Rectal smooth muscle tissue (tissue), 1 donor: ENCODE results near the gene CERS3.

Source experiments
- H3K27ac ChIP-seq: one replicate; pipeline ENCODE4 v1.7.0; 2013; ENCODE audit warnings: low read depth, low read length, inconsistent platforms
- H3K27me3 ChIP-seq: one replicate; pipeline ENCODE4 v1.7.0; 2013; ENCODE audit warnings: low read length; ENCODE audit not compliant: control insufficient read depth, insufficient read depth
- H3K36me3 ChIP-seq: one replicate; pipeline ENCODE4 v1.7.0; 2013; ENCODE audit warnings: low read length; ENCODE audit not compliant: control insufficient read depth, insufficient read depth
- H3K4me1 ChIP-seq: one replicate; pipeline ENCODE4 v1.7.0; 2013; ENCODE audit warnings: low read length; ENCODE audit not compliant: control insufficient read depth, insufficient read depth
- H3K4me3 ChIP-seq: one replicate; pipeline ENCODE4 v1.7.0; 2013; ENCODE audit warnings: low read length
- H3K9ac ChIP-seq: one replicate; pipeline ENCODE4 v1.7.0; 2013; ENCODE audit warnings: low read length

The CERS3 gene

DNA sequence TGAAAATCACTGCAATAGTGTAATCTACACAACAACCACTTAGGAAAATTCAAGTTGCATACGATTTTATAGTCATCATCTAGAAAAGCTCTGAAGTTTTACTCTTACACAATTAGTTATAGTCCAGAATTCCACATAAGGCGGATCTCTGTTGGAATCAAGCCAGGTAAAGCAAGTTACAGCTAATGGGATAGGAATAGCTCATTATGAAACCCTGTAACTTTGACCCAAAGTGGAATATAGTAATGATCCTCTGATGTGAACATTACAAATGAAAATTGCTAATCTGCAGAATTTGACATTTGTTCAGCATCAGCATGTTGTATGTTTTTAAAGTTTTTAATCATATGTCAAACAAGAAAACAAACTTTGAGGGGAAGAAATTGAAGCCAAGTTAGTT, 4.4 kb downstream of the CERS3 start:
- H3K9ac ChIP-seq = no peak overlapping the region
- no peak overlapping the region for H3K27ac ChIP-seq
- H3K4me1 ChIP-seq = peaks cover 9% of the 10 kb centered on the region
- no peaks in the 10 kb centered on the region for H3K27me3 ChIP-seq
- no peaks in the 10 kb centered on the region for H3K36me3 ChIP-seq
- no peak overlapping the region for H3K4me3 ChIP-seq

DNA sequence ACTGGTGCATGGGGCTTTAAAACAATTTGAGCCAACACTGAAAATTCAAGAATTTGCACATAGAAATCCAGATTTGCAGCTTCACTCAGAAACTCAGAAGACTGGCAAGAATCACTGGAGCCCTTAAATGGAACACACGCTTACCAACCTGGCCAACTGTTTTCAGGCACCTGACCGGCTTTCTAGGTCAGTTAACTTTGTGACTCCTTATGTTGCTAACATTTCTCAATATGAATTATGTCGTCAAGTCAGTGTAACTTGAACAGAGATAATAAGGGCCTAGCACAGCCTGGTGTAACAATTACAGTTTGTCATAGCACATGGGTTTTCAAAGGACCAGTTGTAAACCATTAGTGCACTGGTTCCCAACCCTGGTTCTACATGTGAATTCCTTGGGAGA, 6.8 kb downstream of the CERS3 start:
- Histone ChIP-seq H3K27me3 (no peaks in the 10 kb centered on the region), H3K4me1 (peaks cover 9% of the 10 kb centered on the region), H3K36me3 (no peaks in the 10 kb centered on the region), H3K4me3 (no peak overlapping the region), H3K27ac (no peak overlapping the region), H3K9ac (no peak overlapping the region)

DNA sequence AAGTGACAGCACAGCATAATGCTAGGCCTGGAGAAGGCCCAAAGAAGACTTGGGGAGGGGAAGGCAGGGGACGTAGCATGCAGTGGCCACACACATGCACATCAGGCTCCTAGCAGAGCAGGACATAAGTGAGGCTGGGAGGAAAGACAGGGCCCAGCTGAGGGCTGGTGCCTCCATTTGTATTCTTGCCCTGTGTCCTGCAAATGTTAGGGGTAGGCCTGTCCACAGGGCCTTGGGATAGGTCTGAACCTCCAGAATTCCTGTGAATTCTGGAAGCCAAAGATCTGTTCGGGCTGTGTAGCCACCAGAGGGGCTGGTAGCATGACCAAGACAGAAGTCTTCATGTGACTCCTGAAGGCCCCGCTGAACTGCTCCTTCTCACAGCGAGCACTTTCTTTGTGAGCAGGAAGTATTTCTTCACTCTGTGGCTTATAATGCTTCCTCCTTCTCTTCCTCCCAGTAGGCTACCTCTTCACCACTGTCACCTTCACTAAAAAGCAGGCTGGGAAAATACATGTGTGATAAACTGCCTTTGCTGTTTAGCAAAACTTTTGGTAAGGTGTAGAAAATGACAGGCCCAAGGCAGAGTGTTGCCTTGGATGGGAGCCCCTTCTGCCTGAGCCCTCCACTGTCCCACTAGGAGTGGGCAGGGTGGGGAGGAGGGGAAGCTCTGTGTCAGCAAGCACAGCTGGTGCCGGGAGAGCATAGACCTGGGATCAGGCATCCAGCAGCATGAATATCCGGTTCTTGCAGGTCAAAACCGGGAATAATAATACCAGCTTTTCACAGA, 8.4 kb downstream of the CERS3 start:
- H3K4me3 ChIP-seq = no peak overlapping the region
- H3K4me1 ChIP-seq = no peaks in the 10 kb centered on the region
- no peak overlapping the region for H3K27ac ChIP-seq

DNA sequence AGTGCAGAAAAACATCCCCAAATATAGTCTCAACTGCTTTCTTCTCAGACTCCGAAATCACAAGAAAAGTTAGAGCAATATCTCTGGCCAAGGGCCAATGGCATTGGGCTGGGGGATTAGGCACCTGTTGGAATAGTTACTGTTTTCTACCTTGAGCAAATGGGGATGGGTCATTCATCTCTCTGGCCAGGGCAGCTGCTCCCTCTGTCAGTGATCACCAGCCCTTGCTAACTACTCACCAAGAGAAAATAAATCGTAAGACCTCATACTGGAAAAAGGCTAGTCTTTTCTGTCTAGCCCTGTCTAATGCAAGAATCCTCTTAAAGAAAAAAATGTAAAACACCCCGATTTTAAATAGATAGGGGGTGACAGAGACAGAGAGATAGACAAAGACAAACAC, 10.9 kb downstream of the CERS3 start:
- no peak overlapping the region for H3K9ac ChIP-seq

More for the DNA sequence above, 8.4 kb downstream of the CERS3 start:
- no peaks in the 10 kb centered on the region for H3K27me3 ChIP-seq
- no peak overlapping the region for H3K9ac ChIP-seq
- H3K36me3 ChIP-seq = no peaks in the 10 kb centered on the region

DNA sequence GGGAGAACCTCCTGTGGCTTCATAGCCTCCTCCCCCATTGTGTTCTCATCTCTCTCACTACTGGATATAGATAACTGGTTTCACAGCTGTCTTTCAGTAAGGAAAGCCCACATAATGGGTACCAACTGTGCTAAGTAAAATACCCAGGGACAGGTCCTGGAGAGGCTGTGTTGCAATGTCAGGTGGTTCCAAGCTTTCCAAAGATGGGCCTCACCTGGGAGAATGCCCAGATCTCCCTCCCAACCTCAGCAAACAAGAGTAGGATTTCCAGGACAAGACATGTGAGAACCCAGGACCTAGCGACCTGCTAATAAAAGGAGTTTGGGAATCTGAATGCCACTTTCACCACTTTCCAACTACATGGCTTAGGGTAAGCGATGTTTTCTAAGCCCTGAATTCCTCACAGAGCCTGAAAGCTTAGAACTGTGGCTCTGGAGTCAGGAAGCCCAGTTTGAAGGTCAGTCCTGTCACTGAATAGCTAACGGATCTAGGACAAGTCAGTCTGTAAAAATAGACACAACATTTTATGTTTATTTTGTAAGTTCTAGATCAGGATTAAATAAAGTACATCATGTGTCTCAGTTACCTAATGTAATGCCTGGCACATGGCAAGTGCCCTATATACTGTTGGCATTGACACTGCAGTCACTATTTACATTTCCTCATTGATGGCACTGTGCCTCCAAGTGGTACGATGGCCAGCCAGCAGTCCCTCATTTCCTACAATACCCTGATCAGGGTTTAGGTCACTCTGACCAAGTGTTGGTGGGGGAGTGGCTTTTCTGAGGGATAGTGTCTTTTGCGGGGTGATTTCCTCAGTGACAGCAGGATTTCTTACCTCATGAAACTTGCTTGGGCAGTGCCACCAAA, 11.9 kb downstream of the CERS3 start:
- no peaks in the 10 kb centered on the region for H3K36me3 ChIP-seq
- H3K9ac ChIP-seq = no peak overlapping the region
- no peak overlapping the region for H3K4me3 ChIP-seq
- no peak overlapping the region for H3K27ac ChIP-seq
- no peaks in the 10 kb centered on the region for H3K4me1 ChIP-seq
- no peaks in the 10 kb centered on the region for H3K27me3 ChIP-seq

More for the DNA sequence above, 10.9 kb downstream of the CERS3 start:
- Histone ChIP-seq H3K27ac (no peak overlapping the region), H3K4me1 (no peaks in the 10 kb centered on the region), H3K36me3 (no peaks in the 10 kb centered on the region), H3K4me3 (no peak overlapping the region), H3K27me3 (no peaks in the 10 kb centered on the region)

DNA sequence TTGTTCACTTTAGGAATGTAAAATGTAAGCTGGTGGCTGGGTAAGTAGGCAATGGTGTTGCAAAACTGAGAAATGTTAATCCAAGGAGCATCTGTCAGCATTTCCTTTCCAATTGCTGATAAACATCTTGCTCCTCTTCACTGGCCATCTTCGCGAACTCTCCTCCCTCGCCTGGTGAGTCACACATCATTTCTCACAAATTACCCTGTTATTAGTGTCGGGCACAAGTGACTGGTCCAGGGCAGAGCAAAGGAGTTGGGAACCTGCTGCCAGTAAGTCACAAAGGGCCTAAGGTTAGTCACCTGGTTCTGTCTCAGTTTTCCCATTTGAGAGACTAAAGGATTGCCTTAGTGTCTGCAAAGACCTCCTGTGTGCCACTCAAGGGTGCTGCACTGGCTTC, 13.0 kb downstream of the CERS3 start:
- no peak overlapping the region for H3K9ac ChIP-seq
- H3K27ac ChIP-seq = no peak overlapping the region
- H3K4me1 ChIP-seq = no peaks in the 10 kb centered on the region
- no peaks in the 10 kb centered on the region for H3K27me3 ChIP-seq
- no peaks in the 10 kb centered on the region for H3K36me3 ChIP-seq
- H3K4me3 ChIP-seq = no peak overlapping the region

DNA sequence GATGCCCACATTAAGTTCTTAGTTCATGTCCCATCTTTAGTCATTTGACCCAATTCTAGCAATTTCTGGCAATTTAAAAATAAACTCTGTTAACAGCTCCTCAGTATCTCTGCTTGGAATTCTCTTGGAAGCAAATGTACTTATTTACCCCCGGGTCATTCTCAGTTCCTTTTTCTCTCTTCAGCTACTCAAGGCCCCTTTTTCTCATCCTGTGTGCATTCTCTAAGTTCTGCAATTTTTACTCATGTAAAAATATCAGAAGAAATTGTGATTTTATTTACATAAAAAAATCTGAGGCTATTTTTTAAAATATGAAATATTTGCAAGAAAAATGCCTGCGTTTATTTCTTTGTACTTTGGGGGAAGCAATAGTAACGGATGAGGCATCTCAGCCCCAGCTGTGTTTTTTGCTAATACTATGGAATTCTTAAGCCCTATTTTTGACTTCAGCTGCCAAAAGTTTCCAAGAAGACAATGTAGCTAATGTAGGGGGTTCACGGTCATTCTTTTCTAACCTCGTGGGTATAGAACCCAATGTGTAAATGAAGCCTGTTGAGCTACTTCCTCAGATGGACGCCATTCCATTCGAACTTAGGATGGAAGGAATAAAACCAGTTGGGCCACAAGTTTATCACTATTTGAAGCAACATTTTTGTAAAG, 20.0 kb downstream of the CERS3 start:
- no peaks in the 10 kb centered on the region for H3K4me1 ChIP-seq

DNA sequence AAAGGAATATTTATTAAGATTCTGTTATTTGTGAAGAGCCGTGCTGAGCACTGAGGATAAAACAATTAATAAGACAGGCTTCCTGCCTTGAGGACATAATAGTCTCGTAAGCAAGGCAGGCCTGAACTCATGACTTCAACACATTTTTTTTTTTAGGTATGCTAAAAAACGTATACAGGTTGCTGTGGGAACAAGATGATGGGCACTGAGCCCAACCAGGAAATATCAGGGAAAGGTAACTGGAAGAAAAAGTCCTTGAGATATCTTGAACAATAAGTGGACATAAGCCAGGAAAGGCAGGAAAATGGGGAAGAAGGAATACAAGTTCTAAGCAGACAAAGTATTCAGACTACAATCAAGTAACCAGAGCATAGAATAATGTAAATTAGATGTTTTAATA, 26.1 kb downstream of the CERS3 start:
- H3K4me1 ChIP-seq = no peaks in the 10 kb centered on the region
- no peak overlapping the region for H3K9ac ChIP-seq
- no peaks in the 10 kb centered on the region for H3K27me3 ChIP-seq
- no peak overlapping the region for H3K27ac ChIP-seq
- H3K4me3 ChIP-seq = no peak overlapping the region
- H3K36me3 ChIP-seq = no peaks in the 10 kb centered on the region

More for the DNA sequence above, 20.0 kb downstream of the CERS3 start:
- H3K4me3 ChIP-seq = no peak overlapping the region
- H3K27ac ChIP-seq = no peak overlapping the region
- no peak overlapping the region for H3K9ac ChIP-seq
- no peaks in the 10 kb centered on the region for H3K36me3 ChIP-seq
- H3K27me3 ChIP-seq = no peaks in the 10 kb centered on the region

DNA sequence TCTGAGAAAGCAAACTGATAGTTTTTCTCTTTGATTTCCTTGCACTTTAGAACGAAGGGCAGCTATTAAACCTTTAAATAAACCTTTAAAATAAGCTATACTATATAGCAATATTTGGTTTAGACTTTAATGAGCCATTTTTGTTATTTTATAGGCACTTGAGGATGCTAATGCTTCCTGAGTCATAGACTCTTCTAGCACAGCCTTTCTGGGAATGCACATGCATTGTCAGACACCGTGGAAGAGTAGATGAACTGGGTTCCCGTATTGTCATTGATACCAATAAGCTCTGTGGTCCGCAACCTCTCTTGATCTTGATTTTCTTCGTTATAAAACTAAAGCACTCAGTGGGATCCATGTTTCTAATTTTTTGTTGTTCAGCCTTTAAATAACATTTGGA, 27.6 kb downstream of the CERS3 start:
- Histone ChIP-seq H3K9ac (no peak overlapping the region), H3K36me3 (no peaks in the 10 kb centered on the region), H3K27me3 (no peaks in the 10 kb centered on the region), H3K4me1 (no peaks in the 10 kb centered on the region), H3K27ac (no peak overlapping the region), H3K4me3 (no peak overlapping the region)

DNA sequence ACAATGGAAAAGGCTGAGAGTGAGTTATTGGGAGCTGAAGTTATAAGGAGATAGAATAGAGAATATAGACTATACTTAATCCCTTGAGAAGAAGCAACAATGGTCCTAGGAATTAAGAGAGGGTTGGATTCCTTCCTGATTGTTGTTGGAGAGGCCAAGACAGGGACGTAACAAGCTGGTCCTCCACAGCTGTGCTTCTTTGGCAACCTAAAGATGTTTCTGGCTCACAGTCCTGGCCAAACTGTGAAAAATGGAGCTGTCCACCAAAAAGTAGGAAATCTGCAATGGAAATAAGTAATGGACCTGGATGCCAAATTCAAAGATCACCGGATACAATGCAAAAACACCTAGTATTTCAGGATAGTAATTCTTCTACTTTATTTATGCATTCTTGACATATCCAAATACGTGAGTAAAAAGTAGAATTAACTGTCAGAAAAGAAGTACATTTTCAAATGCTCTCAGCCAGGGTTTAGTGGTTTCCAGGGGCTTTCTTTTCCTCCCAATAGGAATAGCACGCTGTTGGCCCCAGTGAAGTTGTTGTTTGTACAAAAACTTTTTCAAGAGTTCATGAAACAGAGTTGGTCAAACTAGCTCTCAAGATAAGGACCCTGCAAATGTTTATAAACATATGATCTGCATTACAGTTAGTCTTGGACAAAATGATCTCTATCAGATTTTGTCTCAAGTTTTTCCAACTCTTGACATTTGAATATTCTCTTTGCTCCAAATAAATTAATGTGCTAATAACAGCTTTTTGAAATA, 28.3 kb downstream of the CERS3 start:
- Histone ChIP-seq H3K27me3 (no peaks in the 10 kb centered on the region), H3K27ac (no peak overlapping the region), H3K9ac (no peak overlapping the region)

DNA sequence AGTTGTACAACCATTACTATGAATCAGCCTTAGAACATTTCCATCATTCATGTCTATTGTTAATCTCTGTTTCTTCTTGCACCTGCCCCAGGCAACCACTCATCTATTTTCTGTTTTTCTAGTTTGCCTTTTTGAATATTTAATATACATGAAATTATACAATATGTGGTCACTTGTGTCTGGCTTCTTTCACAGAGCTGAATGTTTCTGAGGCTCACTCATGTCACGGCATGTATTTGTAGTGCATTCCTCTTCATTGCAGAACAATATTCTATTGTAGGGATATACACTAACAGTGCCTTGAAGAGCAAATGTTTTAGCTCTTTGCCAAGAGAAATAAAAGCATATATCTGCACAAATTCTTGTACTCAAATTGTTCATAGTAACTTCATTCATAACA, 32.9 kb downstream of the CERS3 start:
- Histone ChIP-seq H3K9ac (no peak overlapping the region), H3K4me3 (no peak overlapping the region), H3K27ac (no peak overlapping the region), H3K27me3 (no peaks in the 10 kb centered on the region), H3K36me3 (no peaks in the 10 kb centered on the region), H3K4me1 (no peaks in the 10 kb centered on the region)

More for the DNA sequence above, 28.3 kb downstream of the CERS3 start:
- no peak overlapping the region for H3K4me3 ChIP-seq
- H3K36me3 ChIP-seq = no peaks in the 10 kb centered on the region
- H3K4me1 ChIP-seq = no peaks in the 10 kb centered on the region

DNA sequence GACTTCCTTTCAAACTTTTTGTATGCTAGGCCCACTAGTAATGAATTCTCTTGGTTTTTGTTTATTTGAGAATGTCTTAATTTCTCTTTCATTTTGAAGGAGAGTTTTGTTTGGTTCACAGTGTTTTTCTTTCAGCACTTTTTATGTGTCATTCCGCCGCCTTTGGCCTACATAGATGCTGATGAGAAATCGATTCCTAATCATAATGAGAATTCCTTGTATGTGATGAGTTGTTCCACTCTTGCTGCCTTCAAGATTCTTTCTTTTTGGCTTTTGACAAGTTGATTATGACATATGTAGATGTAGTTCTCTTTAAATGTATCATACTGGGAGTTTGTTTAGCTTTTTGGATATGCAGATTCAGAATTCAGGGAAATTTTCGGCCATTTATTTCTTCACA, 35.5 kb downstream of the CERS3 start:
- H3K4me1 ChIP-seq = no peaks in the 10 kb centered on the region

More for the DNA sequence above, 35.5 kb downstream of the CERS3 start:
- Histone ChIP-seq H3K36me3 (no peaks in the 10 kb centered on the region), H3K9ac (no peak overlapping the region), H3K4me3 (no peak overlapping the region), H3K27me3 (no peaks in the 10 kb centered on the region), H3K27ac (no peak overlapping the region)
